Measurements from ENCODE around the gene IFT88. TPM values are rescaled to one million over a fixed set of nuclear protein-coding genes. Genes with fewer than 3 reads are reported as not detected.

The IFT88 gene
- total RNA-seq, 1 donor from 2014 or later = 12.1 TPM

- no peak for DNase-seq (ENCODE audit: low read depth)
These were observed 117.6 kb downstream of the IFT88 start for GRCh38 chr13:20684546-20684945.

- DNase-seq (ENCODE audit: low read depth) = no peak
These were observed 118.1 kb downstream of the IFT88 start for GRCh38 chr13:20685092-20685491.

DNA sequence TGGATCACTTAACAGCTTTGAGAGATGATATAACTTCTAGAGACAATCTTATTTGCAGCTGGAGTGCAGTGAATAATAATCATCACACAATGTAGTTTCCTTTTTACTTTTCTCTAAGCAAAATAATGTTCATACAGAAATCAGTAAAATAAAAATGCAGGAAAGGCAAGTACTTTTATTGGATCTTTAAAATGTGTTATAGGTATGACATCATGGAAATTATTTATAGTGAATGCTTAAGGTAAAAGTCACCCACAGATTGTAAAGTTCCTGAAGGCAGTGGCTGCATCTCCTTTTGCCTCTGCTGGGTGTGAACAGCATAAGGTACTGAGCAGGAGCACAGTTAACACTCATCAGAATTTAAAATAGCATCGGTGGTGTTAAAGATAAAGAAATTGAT lies 119.2 kb downstream of the IFT88 start:
- DNase-seq (ENCODE audit: low read depth) = no peak

- no peak for DNase-seq (ENCODE audit: low read depth)
These were observed 120.1 kb downstream of the IFT88 start for GRCh38 chr13:20686863-20687579.

GRCh38 chr13:20689291-20689690 lies 122.3 kb downstream of the IFT88 start:
- no peak for DNase-seq (ENCODE audit: low read depth)

DNA sequence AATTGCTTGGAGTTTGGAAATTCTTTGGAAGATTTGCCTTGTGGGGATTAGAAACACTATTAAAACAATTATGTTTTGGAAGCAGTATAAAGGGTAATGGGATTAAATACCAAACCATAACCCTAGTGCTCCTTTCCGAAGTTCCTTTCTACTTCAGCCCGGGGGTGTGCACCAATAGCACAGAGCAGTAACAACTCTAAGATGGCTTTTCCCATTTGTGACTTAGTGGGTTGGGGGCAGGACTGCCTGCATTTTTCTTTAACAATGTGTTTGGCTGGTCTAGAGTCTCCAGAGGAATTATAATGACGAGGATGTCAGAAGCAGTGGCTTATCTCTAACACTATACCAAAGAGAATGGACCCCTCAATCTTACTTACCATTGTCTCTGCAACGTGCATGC lies 124.7 kb downstream of the IFT88 start:
- DNase-seq (ENCODE audit: low read depth) = no peak

DNA sequence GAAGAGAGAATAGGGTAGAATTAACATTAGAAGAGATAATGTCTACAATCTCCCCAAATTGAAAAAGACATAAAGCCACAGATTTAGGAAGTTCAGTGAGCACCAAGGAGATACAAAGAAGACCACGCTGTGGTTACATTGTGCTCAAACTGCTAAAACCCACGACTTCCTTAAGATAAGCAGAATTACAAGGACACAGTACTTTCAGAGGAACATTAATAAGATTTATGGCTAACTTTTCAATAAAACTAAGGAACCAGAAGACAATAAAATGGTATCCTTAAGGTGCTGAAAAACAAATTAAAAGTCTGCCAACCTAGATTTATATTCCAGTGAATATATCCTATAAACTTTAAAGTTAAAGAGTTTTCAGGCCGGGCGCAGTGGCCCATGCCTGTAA lies 129.1 kb downstream of the IFT88 start:
- no peak for DNase-seq (ENCODE audit: low read depth)

GRCh38 chr13:20699715-20700114 lies 132.8 kb downstream of the IFT88 start:
- DNase-seq (ENCODE audit: low read depth) = no peak

DNA sequence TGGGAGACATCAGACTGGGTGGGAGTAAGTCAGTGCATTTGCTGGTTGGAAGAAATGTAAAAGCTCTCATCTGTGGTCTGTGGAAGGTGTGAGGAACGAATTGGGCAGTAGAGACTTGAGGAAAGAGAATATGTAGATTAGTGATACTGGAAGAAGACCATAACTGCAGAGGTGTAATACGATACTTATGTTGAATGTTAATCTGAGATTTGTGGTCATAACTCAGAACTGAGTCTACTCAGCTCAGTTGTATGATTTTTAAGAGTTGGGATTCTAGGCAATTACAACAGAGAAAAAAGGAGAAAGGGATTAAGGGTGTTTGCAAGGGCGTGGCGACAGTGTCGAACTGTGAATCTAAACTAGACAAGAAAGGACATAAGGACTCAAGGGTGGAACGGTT lies 133.3 kb downstream of the IFT88 start:
- no peak for DNase-seq (ENCODE audit: low read depth)

GRCh38 chr13:20701461-20701860 lies 134.5 kb downstream of the IFT88 start:
- DNase-seq (ENCODE audit: low read depth) = no peak

DNA sequence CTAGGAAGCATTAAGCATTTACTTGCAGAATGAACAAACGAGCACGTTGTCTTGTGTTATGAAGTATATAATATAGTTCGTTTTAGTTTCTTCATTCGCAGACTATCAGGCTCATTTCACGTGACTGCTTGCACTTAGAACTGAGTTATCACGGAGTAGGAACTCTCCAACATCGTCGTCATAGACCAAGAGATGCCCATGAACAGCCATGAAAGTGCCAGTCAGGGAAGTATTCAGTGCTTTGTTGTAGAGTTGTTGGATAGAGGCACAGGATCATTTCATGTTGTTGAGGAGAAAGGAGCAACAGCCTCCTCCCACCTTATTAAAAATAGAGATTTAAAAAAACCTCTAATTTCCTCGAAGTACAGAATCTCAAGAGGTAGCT lies 135.6 kb downstream of the IFT88 start:
- DNase-seq (ENCODE audit: low read depth) = no peak

GRCh38 chr13:20702915-20703779 lies 136.2 kb downstream of the IFT88 start, which contains the start of gene IL17D:
Gene IL17D, plus strand, starts transcription at chr13:20703699. Its CDS starts 303 bp downstream, at chr13:20704002.
- peak; percentile 48 for DNase-seq (ENCODE audit: low read depth)

DNA sequence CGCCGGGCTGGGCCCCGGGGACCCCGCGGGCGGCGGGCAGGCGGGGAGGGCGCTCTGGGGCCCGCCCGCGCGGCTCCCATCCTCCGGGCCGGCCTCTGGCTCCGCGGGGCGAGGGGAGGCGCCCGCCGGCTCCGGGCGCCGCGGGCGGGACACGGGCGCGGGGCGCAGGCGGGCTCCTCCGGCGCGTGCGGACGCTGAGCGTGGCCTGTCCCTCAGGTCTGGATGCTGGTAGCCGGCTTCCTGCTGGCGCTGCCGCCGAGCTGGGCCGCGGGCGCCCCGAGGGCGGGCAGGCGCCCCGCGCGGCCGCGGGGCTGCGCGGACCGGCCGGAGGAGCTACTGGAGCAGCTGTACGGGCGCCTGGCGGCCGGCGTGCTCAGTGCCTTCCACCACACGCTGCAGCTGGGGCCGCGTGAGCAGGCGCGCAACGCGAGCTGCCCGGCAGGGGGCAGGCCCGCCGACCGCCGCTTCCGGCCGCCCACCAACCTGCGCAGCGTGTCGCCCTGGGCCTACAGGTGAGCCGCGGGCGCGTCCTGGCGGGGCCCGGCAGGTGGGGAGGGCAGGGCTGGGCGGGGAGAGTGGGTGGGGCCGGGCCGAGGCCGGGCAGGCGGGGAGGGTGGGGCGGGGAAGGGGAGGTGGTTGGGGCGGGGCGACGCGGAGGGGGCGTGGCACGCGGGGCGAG lies 137.0 kb downstream of the IFT88 start:
- DNase-seq (ENCODE audit: low read depth) = peak; percentile 78

- DNase-seq (ENCODE audit: low read depth) = no peak
These were observed 137.6 kb downstream of the IFT88 start for GRCh38 chr13:20704459-20705069.

- DNase-seq (ENCODE audit: low read depth) = no peak
These were observed 139.7 kb downstream of the IFT88 start for GRCh38 chr13:20706661-20707060.

DNA sequence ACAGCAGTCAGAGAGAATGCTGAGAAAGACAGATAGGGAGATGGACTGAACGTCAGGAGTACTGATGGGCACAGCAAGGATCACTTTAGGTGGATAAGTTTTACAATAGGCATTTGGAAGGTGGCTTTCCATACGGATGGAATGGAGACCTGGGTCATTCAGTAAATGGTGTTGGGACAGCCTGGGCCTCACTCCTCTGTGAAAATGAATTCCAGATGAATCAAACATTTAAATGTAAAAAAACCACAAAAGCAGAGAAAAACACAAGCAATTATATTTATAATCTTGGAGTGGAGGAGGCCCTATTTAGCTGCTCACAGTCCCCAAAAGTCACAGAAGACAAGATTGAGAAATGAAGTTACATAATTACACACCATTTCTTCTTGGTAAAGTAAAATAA lies 141.3 kb downstream of the IFT88 start:
- no peak for DNase-seq (ENCODE audit: low read depth)

- no peak for DNase-seq (ENCODE audit: low read depth)
These were observed 142.4 kb downstream of the IFT88 start for GRCh38 chr13:20709369-20709768.

GRCh38 chr13:20709782-20710181 lies 142.8 kb downstream of the IFT88 start:
- DNase-seq (ENCODE audit: low read depth) = no peak

DNA sequence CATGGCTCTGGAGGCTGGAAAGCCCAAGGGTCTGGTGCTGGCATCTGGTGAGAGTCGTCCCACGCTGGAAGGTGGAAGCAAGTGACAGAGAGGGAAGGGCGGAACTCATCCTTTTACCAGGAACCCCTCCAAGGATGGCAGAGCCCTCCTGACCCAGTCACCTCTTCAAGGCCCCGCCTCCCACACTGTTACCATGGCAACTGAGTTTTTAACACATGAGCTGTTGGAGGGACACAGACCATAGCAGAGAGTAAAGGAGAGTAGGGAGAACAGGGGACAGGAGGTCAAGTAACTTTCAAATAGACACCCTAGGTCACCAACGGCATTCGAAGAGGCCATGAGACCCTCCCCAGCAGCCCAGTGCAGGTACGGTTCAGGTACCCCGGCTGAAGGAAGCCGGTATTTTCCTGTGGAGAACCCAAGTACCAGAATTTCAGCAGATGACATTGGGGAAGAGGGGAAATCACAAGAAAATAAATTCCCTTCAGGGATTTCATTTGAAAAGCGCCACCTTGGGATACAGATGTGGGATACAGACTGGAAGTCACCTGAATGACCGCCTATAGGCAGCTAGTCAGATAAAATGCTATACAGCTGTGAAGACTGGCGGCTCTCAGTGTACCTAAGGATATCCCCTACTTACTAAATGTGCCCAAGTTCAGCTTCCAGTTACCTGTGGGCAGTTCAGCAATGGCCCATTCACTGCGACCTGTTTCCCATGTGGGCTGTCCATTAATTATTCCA lies 144.5 kb downstream of the IFT88 start:
- DNase-seq (ENCODE audit: low read depth) = no peak

- peak; percentile 38 for DNase-seq (ENCODE audit: low read depth)
These were observed 146.0 kb downstream of the IFT88 start for GRCh38 chr13:20713014-20713376.

DNA sequence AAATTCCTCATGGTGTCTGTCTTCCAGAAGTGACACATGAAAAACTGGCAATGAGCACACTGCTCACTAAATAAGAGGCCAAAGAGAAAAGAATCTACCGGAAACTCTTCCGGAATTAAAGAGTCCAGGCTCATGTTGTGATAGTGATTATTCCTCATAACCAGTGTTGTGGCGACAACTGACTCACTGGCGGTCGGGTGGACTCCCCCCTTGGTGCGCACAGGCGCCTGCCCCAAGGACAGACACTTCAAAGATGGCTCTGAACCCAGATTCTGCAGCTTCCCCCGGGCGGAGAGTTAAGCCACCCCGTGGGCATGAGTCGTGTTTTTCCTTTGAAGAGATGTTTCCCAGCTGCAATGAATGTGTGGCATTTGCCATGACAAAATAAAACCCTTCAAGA lies 146.8 kb downstream of the IFT88 start:
- DNase-seq (ENCODE audit: low read depth) = peak; percentile 85
